NCI-H2196 (cell line): Measurements from ENCODE around the gene CRHR1.

ENCODE experiments used
- DNase-seq: peaks from one replicate; lab custom pipeline; 2025; ENCODE audit not compliant: unreplicated experiment; lab: John Stamatoyannopoulos, UW

CRHR1 gene

GRCh38 chr17:45758544-45758943, 25.6 kb upstream of the CRHR1 start:
- no peak for DNase-seq

GRCh38 chr17:45759761-45760160, 24.4 kb upstream of the CRHR1 start:
- no peak for DNase-seq

GRCh38 chr17:45761957-45762565, 22.1 kb upstream of the CRHR1 start:
- DNase-seq, result no peak

- DNase-seq, result no peak
Observed at GRCh38 chr17:45763182-45763581, 20.9 kb upstream of the CRHR1 start.

GRCh38 chr17:45764479-45764878, 19.6 kb upstream of the CRHR1 start:
- no peak for DNase-seq

GRCh38 chr17:45768000-45768399, 16.1 kb upstream of the CRHR1 start:
- no peak for DNase-seq

GRCh38 chr17:45770632-45771270, 13.4 kb upstream of the CRHR1 start:
- DNase-seq, result no peak

- no peak for DNase-seq
Observed at GRCh38 chr17:45771271-45771959, 12.7 kb upstream of the CRHR1 start.

- DNase-seq, result peak; percentile 93
Observed at GRCh38 chr17:45775148-45775547, 9.0 kb upstream of the CRHR1 start.

- DNase-seq, result peak; percentile 96
Observed at GRCh38 chr17:45775576-45776011, 8.5 kb upstream of the CRHR1 start.

- no peak for DNase-seq
Observed at GRCh38 chr17:45776896-45777295, 7.2 kb upstream of the CRHR1 start.

- DNase-seq, result no peak
Observed at GRCh38 chr17:45777388-45777787, 6.7 kb upstream of the CRHR1 start.

- DNase-seq, result no peak
Observed at GRCh38 chr17:45780921-45781320, 3.2 kb upstream of the CRHR1 start.

GRCh38 chr17:45782889-45783592, 1.1 kb upstream of the CRHR1 start:
- peak; percentile 48 for DNase-seq

- peak; percentile 61 for DNase-seq
Observed at GRCh38 chr17:45783593-45784292, 377 bp upstream of the CRHR1 start.

- DNase-seq, result peak; percentile 19
Observed at GRCh38 chr17:45784741-45785479, 790 bp downstream of the CRHR1 start.

GRCh38 chr17:45785480-45786193, 1.5 kb downstream of the CRHR1 start:
- no peak for DNase-seq

GRCh38 chr17:45786349-45786748, 2.2 kb downstream of the CRHR1 start:
- no peak for DNase-seq

- no peak for DNase-seq
Observed at GRCh38 chr17:45787044-45787443, 2.9 kb downstream of the CRHR1 start.

- no peak for DNase-seq
Observed at GRCh38 chr17:45787656-45788055, 3.5 kb downstream of the CRHR1 start.
